Measurements from ENCODE around the gene TCL1A.
"Not testable (repeated sequence)": the region's sequence is repeated elsewhere in the genome, so short reads cannot be mapped to it uniquely, and the experiment has no call there.

The TCL1A gene

DNA sequence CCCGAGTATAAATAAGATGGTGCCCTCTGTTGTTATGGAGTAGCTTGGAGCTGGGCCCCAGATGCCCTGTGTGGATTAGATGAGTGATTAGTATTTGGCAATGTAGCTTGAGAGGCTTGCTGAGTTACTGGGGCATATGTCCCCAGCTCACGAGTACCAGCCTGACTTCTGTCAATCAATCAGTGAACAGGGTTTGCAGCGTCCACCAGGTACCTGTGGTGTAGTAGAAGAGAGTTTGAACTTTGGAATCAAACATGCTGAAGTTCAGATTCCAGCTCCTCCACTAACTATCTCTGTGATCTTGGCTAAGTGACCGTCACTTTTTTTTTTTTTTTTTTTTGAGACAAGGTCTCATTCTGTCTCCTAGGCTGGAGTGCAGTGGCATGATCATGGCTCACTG is 39.3 kb downstream of the TCL1A start:
- DNase-seq, result no peak

DNA sequence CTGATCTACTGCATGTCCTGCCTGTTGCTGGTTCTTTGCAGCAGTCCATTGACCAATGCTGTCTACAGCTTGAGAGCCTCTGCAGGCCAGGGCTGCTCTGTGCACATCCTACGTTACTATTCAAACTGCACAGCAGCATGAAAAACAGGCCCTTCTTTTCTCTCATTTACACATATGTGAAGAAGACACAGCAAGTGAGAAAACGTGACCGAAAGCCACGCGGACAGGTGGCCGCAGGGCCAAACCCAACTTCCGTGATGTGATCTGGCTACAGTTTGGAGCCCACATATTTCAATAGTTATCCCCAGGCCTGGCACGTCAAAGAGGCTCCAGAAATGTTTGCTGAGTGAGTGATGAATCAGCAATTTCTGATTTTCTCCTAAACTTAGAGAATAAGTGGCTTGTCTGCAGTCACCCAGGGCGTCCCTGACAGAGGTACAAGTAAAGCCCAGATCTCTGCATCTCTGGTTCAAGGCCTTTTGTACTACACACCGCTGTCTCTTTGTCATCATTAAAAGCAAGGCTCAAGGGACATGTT is 45.6 kb downstream of the TCL1A start:
- no peak for DNase-seq

DNA sequence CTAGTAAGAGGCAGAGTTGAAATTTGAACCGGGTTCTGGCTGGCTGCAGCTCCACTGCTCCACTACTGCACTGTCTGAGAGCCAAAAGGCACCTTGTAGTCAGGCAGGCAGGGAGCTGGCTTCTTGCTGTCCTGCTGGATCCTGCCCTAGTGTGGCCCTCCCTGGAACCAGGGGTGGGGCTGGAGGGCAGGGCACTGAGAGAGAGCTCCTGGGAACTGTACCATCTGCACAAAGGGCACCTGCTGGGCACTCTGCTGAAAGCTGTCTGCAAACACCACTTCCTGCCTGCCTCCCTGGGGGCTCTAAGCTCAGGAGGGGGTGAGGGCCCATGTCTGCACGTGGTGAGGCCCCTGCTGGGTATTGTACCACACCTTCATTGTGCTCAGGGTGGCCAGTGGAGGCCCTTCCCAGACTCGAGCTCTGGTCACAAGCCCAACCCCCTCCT is 46.7 kb downstream of the TCL1A start:
- no peak for DNase-seq

DNA sequence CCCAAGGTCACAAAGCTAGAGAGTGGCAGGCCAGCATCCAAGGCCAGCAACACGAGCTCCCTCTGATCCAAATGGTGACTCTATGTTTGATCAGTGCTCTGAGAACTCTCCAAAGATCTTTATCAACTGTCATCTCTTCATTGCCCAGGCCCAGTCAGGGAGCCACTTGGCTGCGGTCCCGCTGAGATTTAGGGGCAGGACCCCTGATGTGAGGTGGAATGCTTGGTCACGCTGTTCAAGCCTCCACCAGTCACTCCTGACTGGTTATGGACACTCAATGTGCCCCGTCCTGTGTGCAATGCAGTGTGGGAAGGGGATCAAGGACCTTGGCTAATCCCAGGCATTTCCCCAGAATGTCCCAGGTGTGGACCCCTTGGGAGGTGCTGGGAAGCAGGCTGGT is 47.5 kb downstream of the TCL1A start:
- no peak for DNase-seq

DNA sequence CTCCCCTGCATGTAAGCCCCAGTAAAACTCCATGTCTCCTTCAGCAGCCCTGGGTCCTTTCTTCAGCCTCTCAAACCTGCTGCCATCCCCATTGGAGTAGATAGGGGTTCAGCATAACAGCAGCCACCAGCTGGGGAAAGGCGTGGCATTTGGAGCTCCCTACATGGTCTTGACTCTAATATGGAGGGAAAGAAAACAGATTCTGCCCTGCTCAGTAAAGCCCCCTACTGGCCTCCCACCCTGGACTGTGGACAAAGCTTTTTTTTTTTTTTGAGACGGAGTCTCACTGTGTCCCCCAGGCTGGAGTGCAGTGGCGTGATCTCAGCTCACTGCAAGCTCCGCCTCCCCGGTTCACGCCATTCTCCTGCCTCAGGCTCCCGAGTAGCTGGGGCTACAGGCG is 48.4 kb downstream of the TCL1A start:
- DNase-seq, result not testable (repeated sequence)

DNA sequence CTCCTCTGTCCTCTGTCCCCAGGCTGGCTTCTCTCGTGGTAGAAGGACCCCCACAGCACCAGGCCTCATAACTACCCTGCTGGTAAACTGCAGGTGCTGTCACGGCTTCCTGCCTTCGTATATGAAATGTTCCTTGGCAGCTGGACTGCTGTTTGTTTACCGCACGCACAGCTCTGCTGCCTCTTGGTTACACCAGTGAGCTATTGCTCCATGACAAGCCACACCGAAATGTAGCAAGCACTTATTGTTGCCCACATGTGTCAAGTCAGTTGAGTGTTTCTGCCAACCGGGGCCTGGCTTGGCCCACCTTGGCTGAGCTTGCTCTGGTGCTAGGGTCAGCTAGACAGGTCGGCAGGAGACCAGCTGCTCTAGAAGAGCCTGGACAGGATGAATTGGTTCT is 49.4 kb downstream of the TCL1A start:
- no peak for DNase-seq

DNA sequence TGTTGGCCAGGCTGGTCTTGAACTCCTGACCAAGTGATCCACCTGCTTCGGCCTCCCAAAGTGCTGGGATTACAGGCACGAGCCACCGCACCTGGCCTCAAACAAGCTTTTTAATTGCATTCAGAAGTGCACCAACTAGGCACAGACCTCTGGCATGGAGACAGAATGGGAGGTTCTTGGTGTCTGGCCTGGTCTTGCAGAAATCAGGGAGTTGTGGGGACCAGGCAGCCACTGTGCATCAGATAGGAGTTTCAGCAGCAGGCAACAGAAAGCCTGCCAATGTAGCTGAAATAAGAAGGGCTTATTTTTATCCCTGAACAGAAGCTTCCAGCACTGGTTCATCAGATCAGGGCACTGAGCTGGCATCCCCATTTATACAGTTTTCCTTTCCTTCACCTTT is 49.9 kb downstream of the TCL1A start:
- DNase-seq, result no peak

DNA sequence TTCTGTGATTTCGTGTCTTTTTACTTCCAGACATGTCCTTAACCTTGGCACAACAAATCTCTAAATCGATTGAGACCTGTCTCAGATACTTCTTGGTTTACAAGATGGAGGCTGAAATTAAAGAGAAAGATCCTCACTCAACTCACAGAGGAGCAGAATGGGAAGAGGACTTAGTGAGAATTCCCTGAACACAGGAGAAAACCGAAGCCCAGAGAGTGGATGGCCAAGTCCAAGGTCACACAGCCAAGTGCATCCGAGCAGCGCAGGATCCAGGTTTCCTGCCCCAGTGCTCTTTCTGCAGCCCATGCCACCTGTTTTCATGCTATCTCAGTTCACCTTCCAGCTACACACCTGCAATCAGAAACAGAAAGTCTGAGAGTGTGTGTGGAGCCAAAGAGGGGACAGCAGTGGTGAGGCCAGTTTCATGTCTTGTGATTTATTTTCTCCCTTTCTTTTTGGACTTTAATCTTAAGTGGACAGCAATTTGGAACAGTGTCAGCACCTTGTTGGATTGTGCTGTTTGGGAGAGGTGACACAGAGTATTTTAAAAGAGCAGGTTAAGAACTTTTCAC is 50.6 kb downstream of the TCL1A start:
- DNase-seq, result no peak

DNA sequence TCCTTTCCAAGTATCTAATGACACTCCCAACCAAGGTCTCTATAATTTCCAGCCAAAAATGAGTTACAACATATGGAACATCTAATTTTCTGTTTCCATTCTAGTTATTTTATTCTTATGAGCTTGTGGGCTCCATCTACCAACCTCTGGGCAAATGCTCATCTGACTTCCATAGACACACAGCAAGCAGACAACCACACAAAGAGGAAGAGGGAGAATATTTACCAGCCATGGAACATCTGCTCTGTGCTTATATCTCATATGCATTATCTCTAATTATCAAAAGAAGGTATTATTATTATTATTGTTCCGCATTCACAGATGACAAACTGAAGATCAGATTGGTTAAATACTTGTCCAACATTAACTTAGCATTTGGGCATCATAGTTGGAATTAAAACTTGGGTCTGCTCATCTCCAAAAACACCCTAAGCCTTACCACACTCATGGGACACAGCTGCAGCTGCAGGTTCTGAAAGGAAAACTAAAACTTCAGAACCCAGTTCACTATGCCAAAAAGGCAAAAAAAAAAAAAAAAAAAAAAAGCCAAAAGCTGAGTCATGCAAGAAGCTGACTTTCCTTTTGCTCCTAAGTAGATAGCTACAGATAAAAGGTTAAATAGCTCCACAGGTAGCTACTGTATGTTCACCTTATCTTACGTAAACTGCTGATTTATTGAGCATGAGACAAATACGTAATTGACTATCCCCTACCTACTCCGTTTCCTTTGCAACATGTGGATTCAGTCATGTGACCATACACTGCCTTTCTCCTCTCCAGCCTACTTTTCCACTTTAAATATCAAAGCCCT is 51.3 kb downstream of the TCL1A start:
- no peak for DNase-seq

DNA sequence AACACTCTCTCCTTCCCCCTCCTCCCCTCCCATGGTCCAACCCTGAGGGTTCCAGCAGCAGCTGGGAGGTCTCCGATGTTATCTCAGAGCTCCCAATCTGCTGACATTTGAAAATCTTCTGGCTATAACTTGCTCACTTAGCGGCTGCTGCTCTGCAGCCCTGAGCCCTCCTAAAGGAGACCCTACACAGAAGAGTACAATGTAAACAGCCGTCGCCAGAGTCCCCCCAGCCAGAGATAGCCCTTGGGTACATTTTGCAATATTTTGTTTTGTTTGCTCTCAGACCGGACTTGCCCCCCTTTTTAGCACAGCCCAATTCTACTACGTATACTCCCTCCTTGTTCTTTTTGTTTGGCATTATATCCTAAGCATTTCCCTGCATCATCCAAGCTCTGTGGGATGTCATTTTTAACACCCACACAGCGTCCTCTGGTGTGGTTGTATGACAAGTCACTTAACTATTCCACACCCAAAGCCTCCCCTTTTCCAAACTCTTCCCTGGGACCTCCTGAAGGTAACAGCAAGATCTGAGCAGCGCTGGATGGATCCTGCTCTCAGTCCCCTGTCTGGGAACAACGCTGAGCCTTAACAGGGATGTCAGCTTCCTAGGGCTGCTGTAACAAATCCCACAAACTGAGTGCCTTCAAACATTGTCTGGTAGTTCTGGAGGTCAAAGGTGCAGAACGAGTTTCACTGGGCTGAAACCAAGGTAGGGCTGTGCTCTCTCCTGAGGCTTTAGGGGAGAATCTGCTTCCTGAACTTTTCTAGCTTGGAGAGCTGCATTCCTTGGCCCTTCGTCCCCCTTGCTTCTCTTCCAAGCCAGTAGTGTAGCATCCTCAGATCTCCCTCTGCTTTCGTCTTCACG is 53.0 kb downstream of the TCL1A start:
- no peak for DNase-seq

DNA sequence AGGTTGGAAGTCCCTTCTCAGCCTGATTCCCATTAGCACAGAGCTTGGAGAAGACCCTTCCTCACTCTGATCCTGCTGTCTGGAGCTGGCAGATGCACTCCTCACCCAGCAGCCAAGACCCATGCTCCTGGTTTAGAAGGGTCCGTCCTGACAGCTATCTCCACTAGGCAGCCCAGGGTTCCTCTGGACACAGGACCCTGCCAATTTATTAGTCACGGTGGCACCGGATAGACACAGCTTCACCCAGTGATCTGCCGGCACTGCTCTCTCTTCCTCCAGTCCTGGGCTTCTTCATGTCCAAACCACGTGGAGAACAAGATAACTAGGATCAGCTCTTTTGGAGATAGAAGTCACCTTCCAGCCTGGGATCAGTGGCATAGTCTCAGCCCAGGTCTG is 53.9 kb downstream of the TCL1A start:
- DNase-seq, result no peak

All from stimulated activated CD4-positive, alpha-beta T cell treated with anti-CD3 and anti-CD28 coated beads, Interleukin-2, amount 100 ng/mL, for 48 hours (primary cell).